ENCODE data around the gene PTPRK. TPM values are rescaled to one million over a fixed set of nuclear protein-coding genes. Genes with fewer than 3 reads are reported as not detected.

Gene PTPRK
- total RNA-seq, 1 donor from 2014 or later, result 50.3 TPM

DNA sequence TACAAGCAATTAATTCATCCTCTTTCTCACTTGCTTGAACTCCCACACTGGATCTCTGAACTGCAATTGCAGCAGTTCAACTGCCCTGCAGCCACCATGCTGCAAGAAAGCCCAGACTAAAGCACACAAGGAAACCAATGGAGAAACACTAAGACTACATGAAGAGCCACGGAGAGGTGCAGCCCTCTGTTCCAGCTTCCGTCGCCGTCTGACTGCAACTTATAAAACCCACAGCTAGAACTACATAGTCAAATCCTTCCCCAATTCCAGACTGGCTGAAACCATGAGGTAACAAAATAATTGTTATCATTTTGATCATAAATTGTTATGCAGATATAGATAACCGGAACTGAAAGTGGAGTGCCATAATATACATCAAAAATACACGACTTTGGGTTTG is 598.4 kb downstream of the PTPRK start:
- DNase-seq, result no peak
- H3K9me3 Mint-ChIP-seq (ENCODE audit: unreplicated experiment), result no peaks in the 10 kb centered on the region
- TF ChIP-seq, protein P1, sequence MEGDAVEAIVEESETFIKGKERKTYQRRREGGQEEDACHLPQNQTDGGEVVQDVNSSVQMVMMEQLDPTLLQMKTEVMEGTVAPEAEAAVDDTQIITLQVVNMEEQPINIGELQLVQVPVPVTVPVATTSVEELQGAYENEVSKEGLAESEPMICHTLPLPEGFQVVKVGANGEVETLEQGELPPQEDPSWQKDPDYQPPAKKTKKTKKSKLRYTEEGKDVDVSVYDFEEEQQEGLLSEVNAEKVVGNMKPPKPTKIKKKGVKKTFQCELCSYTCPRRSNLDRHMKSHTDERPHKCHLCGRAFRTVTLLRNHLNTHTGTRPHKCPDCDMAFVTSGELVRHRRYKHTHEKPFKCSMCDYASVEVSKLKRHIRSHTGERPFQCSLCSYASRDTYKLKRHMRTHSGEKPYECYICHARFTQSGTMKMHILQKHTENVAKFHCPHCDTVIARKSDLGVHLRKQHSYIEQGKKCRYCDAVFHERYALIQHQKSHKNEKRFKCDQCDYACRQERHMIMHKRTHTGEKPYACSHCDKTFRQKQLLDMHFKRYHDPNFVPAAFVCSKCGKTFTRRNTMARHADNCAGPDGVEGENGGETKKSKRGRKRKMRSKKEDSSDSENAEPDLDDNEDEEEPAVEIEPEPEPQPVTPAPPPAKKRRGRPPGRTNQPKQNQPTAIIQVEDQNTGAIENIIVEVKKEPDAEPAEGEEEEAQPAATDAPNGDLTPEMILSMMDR (IDR thresholded peaks at IDR 0.05; ENCODE audit: partially characterized antibody, unreplicated experiment), result no peak
- H3K4me3 Mint-ChIP-seq (ENCODE audit: unreplicated experiment), result no peak overlapping the region
- H3K4me1 Mint-ChIP-seq (ENCODE audit: low read depth, unreplicated experiment), result no peaks in the 10 kb centered on the region
- peaks cover 2% of the 10 kb centered on the region for H3K27me3 Mint-ChIP-seq (ENCODE audit: unreplicated experiment)
- H3K27ac Mint-ChIP-seq (ENCODE audit: unreplicated experiment), result no peak overlapping the region
- peaks cover 5% of the 10 kb centered on the region for H3K36me3 Mint-ChIP-seq (ENCODE audit: unreplicated experiment)

GRCh38 chr6:127920804-127921203 is 599.6 kb downstream of the PTPRK start:
- no peak overlapping the region for H3K27ac Mint-ChIP-seq (ENCODE audit: unreplicated experiment)
- DNase-seq, result no peak
- H3K27me3 Mint-ChIP-seq (ENCODE audit: unreplicated experiment), result peaks cover 2% of the 10 kb centered on the region
- H3K4me3 Mint-ChIP-seq (ENCODE audit: unreplicated experiment), result no peak overlapping the region
- H3K9me3 Mint-ChIP-seq (ENCODE audit: unreplicated experiment), result no peaks in the 10 kb centered on the region
- no peaks in the 10 kb centered on the region for H3K4me1 Mint-ChIP-seq (ENCODE audit: low read depth, unreplicated experiment)
- TF ChIP-seq, protein P1 (IDR thresholded peaks at IDR 0.05; ENCODE audit: partially characterized antibody, unreplicated experiment), result no peak
- H3K36me3 Mint-ChIP-seq (ENCODE audit: unreplicated experiment), result peaks cover 2% of the 10 kb centered on the region

All from glutamatergic neuron (in vitro differentiated cells).